GM12801 (cell line): Measurements from ENCODE around the gene NCOR2.

Source experiments
- TF ChIP-seq, protein P1 (sequence below): IDR thresholded peaks from one replicate; pipeline ENCODE4 v1.5.1; 2011; ENCODE audit warnings: control low read depth; ENCODE audit not compliant: insufficient read length; ENCODE audit errors: extremely low read depth

Gene NCOR2

DNA sequence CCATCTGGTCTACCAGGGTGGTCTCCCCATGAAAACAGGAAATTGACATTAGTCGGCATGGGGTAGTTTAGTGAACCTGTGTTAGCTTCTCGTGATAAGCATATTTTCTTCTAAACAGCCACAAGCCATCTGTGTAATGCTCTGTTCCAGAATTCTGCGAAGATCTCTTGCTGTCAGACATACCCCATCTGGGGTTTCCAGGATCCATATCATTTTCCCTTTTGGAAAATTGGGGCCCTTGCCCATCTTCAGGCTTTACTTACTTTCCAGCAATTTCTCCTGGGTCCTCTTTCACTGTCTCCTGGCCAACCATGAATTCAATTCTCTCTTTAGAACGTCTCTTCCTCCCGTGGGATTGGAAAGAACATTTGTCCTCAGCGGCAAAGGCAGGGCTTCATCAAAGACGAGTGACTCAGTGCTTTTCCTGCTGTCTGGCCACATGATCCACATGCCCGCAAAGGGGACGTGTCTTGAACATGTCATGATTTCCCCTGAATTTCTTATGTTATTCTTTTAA is 21.4 kb upstream of the NCOR2 start:
- TF ChIP-seq, protein P1, sequence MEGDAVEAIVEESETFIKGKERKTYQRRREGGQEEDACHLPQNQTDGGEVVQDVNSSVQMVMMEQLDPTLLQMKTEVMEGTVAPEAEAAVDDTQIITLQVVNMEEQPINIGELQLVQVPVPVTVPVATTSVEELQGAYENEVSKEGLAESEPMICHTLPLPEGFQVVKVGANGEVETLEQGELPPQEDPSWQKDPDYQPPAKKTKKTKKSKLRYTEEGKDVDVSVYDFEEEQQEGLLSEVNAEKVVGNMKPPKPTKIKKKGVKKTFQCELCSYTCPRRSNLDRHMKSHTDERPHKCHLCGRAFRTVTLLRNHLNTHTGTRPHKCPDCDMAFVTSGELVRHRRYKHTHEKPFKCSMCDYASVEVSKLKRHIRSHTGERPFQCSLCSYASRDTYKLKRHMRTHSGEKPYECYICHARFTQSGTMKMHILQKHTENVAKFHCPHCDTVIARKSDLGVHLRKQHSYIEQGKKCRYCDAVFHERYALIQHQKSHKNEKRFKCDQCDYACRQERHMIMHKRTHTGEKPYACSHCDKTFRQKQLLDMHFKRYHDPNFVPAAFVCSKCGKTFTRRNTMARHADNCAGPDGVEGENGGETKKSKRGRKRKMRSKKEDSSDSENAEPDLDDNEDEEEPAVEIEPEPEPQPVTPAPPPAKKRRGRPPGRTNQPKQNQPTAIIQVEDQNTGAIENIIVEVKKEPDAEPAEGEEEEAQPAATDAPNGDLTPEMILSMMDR: no peak

DNA sequence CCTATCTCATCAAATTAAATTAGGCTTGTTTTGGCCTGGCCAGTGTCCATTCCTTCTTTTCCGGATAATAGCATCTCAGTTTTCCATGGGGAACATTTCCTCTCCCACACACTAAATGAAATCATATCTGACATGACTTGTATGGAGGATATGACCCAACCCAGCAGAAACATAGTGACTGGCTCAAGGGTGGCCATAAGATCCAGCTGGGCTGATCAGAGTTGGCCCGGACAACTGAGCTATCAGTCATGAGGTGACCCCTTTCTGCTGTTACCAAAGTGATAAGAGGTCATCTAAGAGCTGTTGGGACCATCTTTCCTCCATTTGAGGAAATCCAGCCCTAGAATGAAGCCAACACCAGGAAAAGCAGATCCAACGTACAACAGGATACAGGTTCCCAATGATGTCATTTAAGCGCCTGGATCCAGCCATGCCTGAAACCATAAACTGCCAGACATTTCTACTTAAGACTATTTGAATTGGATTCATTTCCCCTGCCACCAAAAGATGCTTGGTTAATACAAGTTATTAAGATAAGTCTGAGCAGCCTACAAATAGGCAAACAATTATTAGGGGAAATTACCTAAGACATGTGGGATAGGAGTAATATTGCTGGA is 20.7 kb upstream of the NCOR2 start:
- TF ChIP-seq, protein P1: no peak

DNA sequence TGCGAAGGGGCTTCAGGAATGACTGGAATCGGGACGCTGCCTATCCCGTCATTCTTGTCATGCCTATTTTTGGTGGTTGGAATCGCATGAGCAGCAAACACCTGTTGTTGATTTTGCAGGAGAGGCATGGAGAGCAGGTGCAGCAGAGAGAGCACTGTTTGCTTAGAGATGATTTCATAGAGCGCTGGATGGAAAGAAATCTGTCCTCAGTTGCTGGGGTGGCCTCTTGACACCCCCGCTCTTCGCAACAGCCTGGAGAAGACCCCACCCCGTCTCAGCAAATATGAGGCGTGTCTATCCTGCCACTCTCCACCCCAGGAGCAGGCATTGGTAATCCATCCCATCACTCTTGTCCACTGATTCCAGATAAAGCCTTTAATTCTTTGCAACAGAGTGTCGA is 19.3 kb upstream of the NCOR2 start:
- TF ChIP-seq, protein P1: no peak

- TF ChIP-seq, protein P1: no peak
These were observed 16.4 kb upstream of the NCOR2 start for GRCh38 chr12:124583854-124584253.

- TF ChIP-seq, protein P1: no peak
These were observed 14.7 kb upstream of the NCOR2 start for GRCh38 chr12:124582108-124582424.

- TF ChIP-seq, protein P1: no peak
These were observed 14.1 kb upstream of the NCOR2 start for GRCh38 chr12:124581307-124582107.

GRCh38 chr12:124579921-124580517 is 12.6 kb upstream of the NCOR2 start:
- TF ChIP-seq, protein P1: no peak
